Measurements from ENCODE around the gene CCSER2.
A peak's percentile ranks its signal among the peaks of the same experiment; 100 is the strongest.
"Not testable (repeated sequence)": the region's sequence is repeated elsewhere in the genome, so short reads cannot be mapped to it uniquely, and the experiment has no call there.

Gene CCSER2

DNA sequence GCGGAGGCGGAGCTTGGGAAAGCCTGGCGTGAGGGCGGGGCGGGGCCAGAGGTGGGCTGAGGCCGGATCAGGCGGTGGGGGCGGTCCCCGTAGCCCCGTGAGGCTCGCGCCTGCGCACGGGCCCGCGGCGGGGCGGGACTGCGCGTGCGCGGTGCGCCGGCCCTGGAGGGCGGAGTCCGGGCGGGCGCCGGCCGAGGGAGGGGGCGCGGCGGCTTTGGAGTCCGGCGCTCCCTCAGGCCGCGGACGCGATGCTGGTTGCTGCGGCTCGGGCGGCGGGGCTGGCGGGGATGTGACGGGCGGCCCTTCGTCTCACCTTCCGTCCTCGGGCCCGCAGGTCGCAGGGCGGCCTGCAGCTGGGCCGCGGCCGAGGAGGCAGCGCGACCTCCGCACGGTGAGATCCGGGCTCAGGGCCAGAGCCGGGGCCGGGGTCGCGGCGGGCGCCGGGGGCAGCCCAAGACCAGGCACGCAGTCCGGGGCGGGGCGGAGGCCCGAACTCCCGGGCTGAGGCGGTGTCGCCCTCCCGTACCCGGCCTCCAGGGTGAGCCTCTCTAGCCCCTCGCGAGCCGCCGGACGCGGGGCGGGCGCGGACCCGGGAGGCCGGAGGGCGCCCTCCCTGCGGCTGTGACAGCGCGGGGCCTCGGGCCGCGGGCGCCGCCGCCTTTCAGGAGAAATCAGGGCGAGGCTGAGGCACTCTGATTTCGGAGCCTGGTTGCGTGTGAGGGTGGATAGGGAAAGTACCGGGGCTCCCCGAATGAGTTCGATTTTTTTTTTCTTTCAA is at the start of gene CCSER2:
CCSER2 (plus strand) TSS at position 172 of the 778 bp plus-strand sequence. CDS start 42,464 bp downstream, outside the sequence.
- peak; percentile 34 to 78 for DNase-seq

GRCh38 chr10:84279876-84280475 is 48.4 kb upstream of the CCSER2 start:
- DNase-seq: not testable (repeated sequence)

DNA sequence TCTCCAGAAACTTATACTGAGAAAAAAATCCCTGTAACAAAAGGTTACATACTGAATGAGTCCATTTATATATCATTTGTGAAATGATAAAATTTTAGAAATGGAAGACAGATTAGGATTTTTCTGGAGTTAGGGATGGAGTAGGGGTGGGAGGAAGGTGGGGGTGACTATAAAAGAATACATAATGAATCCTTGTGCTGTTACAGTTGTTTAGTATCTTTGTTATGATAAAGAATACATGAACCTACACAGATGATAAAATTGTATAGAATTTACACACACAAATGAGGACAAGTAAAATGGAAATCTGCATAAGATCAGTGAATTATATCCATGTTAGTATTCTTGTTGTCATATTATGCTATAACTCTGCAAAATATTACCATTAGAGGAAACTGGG is 41.7 kb upstream of the CCSER2 start:
- no peak for DNase-seq

GRCh38 chr10:84288151-84288550 is 40.2 kb upstream of the CCSER2 start:
- no peak for DNase-seq

- DNase-seq: no peak
Measured at GRCh38 chr10:84289521-84290200, 38.7 kb upstream of the CCSER2 start.

DNA sequence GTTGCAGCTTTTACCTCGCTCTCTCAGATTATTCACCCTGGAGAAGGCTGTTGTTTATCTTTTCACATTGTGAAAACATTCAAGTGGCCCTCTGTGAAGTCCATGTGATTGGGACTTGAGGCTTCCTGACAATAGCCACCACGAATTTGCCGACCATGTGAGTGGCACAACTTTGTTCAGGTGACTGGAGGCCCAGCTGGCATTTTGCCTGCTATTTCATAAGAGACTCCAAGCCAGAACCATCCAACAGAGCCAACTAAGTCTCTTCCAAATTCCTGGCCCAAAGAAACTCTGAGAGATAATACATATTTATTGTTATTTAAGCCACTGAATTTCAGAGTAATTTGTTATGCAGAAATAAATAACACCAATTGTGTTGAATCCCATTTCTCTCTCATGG is 38.2 kb upstream of the CCSER2 start:
- DNase-seq: no peak

GRCh38 chr10:84291384-84291783 is 37.0 kb upstream of the CCSER2 start:
- DNase-seq: no peak

DNA sequence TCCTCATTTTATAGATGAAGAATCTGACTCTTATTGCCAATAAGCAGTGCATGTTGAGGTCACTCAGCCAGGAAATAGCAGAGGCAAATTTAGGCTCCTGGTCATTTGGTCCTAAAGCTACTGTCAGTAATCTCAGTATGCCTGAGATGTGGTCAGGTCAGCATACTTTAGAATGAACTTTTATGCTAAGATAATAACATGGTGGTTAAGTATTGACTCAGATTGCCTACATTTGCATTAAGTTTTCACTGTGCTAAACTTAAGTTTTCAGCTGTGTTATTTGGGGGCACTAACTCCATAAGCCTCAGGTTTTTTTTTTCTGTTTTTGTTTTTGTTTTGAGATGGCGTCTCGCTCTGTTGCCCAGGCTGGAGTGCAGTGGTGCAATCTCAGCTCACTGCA is 35.9 kb upstream of the CCSER2 start:
- no peak for DNase-seq

- no peak for DNase-seq
Measured at GRCh38 chr10:84293171-84293570, 35.2 kb upstream of the CCSER2 start.

DNA sequence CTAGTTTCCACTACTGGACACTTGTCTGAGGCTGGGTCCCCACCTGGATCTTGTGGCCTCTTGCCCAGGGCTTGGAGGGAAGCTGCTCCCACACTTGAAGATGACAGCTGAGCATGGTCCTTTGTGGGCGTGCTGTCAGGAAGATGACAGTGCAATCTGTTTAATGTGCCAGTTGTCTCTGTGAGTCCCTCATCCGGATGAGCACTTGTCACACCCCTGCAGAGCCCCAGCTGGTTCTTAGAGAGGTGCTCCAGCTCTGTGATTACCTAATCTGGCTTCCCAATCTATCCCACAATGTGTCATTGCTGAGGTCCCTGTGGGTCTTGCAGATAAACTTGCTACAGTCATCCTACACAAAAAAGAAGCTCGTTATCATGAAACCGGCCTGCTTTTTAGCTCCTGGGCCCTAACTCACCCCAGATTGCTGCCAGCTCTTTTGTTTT is 34.8 kb upstream of the CCSER2 start:
- DNase-seq: no peak

DNA sequence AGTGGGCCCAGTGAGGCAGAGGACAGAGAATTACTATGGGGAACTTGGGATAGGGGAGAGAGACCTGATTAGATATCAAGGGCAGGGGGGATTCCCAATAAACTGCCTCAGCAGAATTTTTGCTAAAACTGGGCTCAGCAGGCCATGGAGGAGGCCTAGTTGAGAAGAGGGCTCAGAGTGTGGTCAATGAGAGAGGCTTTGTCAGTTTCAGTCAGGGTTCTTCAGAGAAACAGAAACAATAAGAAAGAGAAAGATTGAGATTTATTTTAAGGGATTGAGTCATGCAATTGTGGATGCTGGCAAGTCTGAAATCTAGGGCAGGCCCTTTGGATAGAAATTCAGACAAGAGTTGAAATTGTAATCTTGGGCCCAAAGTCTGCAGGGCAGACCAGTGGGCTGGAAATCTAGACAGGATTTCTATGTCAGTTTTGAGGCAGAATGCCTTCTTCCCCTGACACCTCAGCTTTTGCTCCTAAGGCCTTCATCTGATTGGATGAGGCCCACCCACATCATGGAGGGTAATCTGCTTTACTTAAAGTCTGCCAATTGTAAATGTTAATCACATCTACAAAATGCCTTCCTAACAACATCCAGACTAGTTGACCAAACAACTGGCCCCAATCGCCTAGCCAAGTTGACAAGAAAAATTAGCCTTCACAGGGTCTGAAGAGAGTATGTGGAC is 33.5 kb upstream of the CCSER2 start:
- no peak for DNase-seq

DNA sequence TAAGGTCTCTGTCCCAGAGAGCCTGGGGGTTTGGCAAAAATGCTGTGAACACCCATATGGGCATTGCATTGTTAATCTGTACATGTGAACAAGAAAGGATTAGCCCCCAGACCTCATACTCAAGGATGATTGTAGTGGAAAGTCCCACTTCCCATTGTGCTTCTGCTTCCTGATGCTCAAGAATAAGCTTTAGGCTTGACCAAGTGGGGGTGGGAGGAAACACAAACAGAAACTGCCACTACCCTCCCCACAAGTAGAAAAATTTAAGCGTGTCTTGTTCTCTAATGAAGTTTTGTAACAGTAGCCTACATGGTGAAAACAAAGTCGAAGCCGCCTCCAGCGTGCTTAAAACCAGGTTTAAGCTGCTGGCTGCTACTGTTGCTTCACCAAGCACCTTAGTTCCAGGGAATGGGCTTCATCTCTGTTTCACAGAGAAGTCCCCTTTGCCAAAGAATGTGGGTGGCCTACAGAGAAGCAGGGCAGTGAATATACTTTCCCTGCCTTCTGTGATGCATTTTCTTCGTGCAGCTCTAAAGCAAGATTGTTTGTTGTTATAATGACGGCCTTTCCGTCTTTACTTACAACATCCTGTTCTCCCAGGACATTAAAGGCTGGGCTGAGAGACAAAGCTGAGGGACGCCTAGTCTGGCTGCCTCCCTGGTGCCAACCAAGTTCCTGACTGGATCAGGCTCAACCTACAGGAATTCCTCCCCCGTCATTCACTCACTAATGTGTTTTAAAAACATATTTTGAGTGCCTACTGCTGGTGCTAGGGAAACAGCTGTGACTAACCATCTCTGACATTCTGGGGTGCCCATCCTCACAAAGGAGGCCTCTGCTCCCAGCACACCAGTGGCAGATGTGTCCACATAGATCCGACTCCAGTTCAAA is 32.1 kb upstream of the CCSER2 start:
- DNase-seq: no peak

DNA sequence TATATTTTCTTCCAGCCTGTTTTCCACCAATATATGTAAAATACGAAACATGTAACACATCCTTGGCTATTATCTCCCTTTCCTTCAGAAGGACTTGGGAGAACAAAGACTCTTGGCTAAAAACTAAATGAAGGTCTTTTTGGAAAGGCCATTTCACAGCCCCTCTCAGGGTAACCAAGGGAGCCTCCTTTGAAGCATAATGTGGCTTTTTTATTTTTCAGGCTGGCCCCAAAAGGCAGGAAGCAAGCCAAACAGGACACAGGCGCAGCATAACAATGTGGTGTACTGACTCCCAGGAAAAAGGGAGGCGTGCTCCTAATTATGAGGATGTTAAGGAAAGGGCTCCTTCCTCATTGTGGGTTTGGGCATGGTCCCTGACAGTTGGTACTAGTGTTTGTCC is 30.3 kb upstream of the CCSER2 start:
- no peak for DNase-seq

DNA sequence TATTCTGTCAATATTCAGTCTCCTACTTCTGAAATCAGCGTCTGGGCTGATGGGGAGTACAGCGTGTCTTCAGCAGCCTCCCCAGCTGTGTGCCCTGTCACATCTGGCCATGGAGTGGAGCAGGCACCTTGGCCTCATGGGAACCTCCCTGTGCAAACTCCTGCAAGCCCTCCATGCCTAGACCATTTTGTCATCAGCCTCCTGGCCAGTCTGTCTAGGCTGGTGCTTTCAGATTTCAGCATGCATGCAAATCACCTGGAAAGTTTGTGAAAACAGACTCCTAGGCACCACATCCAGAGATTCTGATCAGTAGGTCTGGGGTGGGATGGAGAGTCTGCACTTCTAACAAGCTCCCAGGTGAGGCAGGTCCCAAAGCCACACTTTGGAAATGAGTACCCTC is 26.2 kb upstream of the CCSER2 start:
- DNase-seq: no peak

DNA sequence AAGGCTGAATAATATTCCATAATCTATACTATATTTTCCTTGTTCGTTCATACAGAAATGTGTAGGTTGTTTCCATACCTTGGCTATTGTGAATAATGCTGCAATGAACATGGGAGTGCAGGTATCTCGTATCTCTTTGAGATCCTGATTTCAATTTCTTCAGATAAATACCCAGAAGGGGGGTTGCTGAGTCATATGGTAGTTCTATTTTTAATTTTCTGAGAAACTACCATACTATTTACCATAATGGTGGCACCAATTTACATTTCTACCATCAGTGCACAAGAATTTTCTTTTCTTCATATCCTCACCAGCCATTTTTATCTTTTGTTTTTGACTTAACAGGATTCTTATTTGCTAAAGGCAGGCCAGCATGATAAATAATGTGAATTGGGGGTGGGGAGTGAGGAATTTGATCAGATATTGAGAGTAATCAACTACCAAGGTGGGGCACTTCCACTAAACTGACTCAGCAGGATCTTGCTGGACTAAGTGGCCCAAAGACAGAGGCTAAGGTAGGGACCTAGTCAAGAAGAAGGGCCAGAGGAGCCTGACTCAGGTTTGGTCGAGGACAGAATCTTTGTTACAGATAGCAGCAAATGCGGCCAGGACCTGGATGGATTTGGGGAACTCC is 21.5 kb upstream of the CCSER2 start:
- DNase-seq: no peak

DNA sequence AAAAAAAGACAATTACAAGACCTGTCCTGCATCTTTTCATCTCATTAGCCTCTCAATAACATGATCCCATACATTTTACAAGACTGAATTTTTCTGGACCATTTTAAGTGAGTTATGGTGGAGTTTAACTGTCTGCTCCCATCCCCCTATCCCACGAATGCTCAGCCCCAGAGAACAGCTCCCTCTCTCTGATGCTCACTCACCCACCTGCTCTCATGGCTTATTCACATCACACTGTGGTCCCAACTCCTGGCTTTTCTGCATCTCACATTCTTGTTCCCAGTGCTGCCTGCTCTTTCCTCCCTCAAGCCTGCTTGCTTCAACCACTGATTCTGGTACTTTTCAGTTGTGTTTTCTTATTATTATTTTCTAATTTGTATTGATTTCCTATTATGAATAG is 20.4 kb upstream of the CCSER2 start:
- no peak for DNase-seq

DNA sequence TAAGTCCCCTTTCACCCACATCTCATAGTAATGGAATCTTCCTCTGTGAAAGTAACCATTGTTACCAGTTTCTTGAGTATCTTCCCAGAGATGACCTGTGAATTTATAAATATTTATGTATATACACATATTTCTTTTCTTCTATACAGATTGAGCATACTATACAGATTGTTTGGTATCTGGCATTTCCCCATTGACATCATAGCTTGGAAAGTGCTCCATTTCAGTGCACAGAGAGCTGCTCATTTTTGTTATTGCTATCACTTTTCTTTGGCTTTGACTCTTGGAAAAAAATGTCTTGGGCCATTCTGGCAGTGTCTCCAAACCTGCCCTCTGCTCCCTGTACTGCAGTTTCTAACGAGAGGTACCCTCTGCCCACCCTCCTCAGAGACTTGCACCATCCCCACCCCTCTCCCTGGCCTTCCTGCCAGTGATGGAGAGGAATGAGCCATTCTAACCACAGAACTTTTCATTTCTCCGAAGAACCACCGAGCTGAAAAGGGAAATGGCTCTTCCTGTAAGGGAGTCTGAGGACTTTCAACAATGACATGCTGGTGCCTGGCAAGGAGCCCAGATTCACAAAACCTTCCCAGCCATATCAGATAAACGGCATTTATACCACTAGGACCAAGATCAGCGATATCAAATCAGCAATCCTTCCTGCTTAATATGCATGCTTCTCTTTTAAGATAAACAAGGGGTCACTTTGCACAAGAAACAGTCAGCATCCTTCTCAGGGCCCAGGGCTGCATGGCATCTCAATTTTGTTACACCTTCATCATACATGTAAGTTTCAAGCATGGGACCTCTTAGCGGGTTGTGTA is 19.7 kb upstream of the CCSER2 start:
- no peak for DNase-seq

GRCh38 chr10:84310470-84310869 is 17.9 kb upstream of the CCSER2 start:
- no peak for DNase-seq

- no peak for DNase-seq
Measured at GRCh38 chr10:84311576-84311975, 16.8 kb upstream of the CCSER2 start.

- no peak for DNase-seq
Measured at GRCh38 chr10:84312816-84313215, 15.6 kb upstream of the CCSER2 start.

GRCh38 chr10:84314275-84314674 is 14.1 kb upstream of the CCSER2 start:
- no peak for DNase-seq
